Fibroblast of skin of back (primary cell): ENCODE measurements around the gene ARL8B. TPM values are rescaled to one million over a fixed set of nuclear protein-coding genes. Genes with fewer than 3 reads are reported as not detected.
"Not testable (repeated sequence)": the region's sequence is repeated elsewhere in the genome, so short reads cannot be mapped to it uniquely, and the experiment has no call there.

Experiments used
- DNase-seq: peaks from one replicate; pipeline ENCODE4 v3.0.0-alpha.2; 2013
- polyA plus RNA-seq, 2 experiments: library from polyadenylated mRNA; unstranded; fragments of 120-200 nt; gene quantifications; one replicate each; pipeline ENCODE4 v1.2.1, GENCODE V29; 2013; ENCODE audit not compliant: insufficient read length in 2 of 2

The ARL8B gene
- polyA plus RNA-seq (2013, experiment 1 of 2; ENCODE audit: insufficient read length), result 49.9 TPM
- 53.2 TPM for polyA plus RNA-seq (2013, experiment 2 of 2; ENCODE audit: insufficient read length)

GRCh38 chr3:5122030-5122740 is at the start of gene ARL8B:
Gene ARL8B, plus strand, starts transcription at chr3:5122292. Its CDS starts 174 bp downstream, at chr3:5122466.
- DNase-seq, result peak; percentile 88

GRCh38 chr3:5073374-5074085 is 48.6 kb upstream of the ARL8B start:
- DNase-seq, result no peak

GRCh38 chr3:5078151-5078550 is 43.9 kb upstream of the ARL8B start:
- DNase-seq, result no peak

- DNase-seq, result no peak
These were observed 42.3 kb upstream of the ARL8B start for GRCh38 chr3:5079761-5080160.

GRCh38 chr3:5080779-5081550 is 41.1 kb upstream of the ARL8B start:
- no peak for DNase-seq

- not testable (repeated sequence) for DNase-seq
These were observed 39.9 kb upstream of the ARL8B start for GRCh38 chr3:5081973-5082788.

GRCh38 chr3:5082789-5083115 is 39.3 kb upstream of the ARL8B start:
- DNase-seq, result no peak

- no peak for DNase-seq
These were observed 37.9 kb upstream of the ARL8B start for GRCh38 chr3:5084224-5084623.

GRCh38 chr3:5086708-5087107 is 35.4 kb upstream of the ARL8B start:
- no peak for DNase-seq

GRCh38 chr3:5087209-5087608 is 34.9 kb upstream of the ARL8B start:
- no peak for DNase-seq

- no peak for DNase-seq
These were observed 31.9 kb upstream of the ARL8B start for GRCh38 chr3:5090197-5090596.

- DNase-seq, result no peak
These were observed 30.1 kb upstream of the ARL8B start for GRCh38 chr3:5092018-5092417.

- DNase-seq, result no peak
These were observed 28.4 kb upstream of the ARL8B start for GRCh38 chr3:5093731-5094130.

- DNase-seq, result peak; percentile 3
These were observed 26.2 kb upstream of the ARL8B start for GRCh38 chr3:5095886-5096285.

GRCh38 chr3:5096336-5097008 is 25.6 kb upstream of the ARL8B start:
- no peak for DNase-seq

GRCh38 chr3:5098346-5098745 is 23.7 kb upstream of the ARL8B start:
- no peak for DNase-seq

GRCh38 chr3:5102532-5102931 is 19.6 kb upstream of the ARL8B start:
- no peak for DNase-seq

- DNase-seq, result no peak
These were observed 18.3 kb upstream of the ARL8B start for GRCh38 chr3:5103743-5104142.

GRCh38 chr3:5105050-5105449 is 17.0 kb upstream of the ARL8B start:
- no peak for DNase-seq

- not testable (repeated sequence) for DNase-seq
These were observed 15.7 kb upstream of the ARL8B start for GRCh38 chr3:5106371-5106770.

- DNase-seq, result not testable (repeated sequence)
These were observed 15.2 kb upstream of the ARL8B start for GRCh38 chr3:5106933-5107334.

- no peak for DNase-seq
These were observed 11.8 kb upstream of the ARL8B start for GRCh38 chr3:5110337-5110736.
